WTC11 (cell line): ENCODE data around the gene ST6GALNAC3. TPM values are rescaled to one million over a fixed set of nuclear protein-coding genes. Genes with fewer than 3 reads are reported as not detected.
A peak's percentile ranks its signal among the peaks of the same experiment; 100 is the strongest.

Experiments used
- ATAC-seq: fragments of 200-7000 bp; cut with Tn5 transposase; 2 replicates; pipeline ENCODE4 v1.10.0; 2021; ENCODE audit warnings: mild to moderate bottlenecking, moderate library complexity
- CTCF ChIA-PET: fragments of 300-600 bp; sonication (Branson Sonifier 250); formaldehyde crosslinking; loops from one replicate; lab custom pipeline; 2021; ENCODE audit warnings: antibody characterized with exemption; lab: Charles Lee
- POLR2A ChIA-PET: fragments of 350-600 bp; sonication (Branson Sonifier 250); formaldehyde crosslinking; loops from one replicate; lab custom pipeline; 2021; ENCODE audit warnings: antibody characterized with exemption; lab: Charles Lee
- DNase-seq: peaks from one replicate; pipeline ENCODE4 v3.0.0; 2021; ENCODE audit warnings: low spot score
- H3K27ac Mint-ChIP-seq: 2 replicates; pipeline ENCODE4 v1.8.0; 2021; ENCODE audit warnings: mixed read lengths
- H3K27me3 Mint-ChIP-seq: 2 replicates; pipeline ENCODE4 v1.8.0; 2021; ENCODE audit warnings: low read depth, mild to moderate bottlenecking, moderate library complexity, mixed read lengths
- H3K36me3 Mint-ChIP-seq: 2 replicates; pipeline ENCODE4 v1.8.0; 2021; ENCODE audit warnings: mixed read lengths
- H3K4me1 Mint-ChIP-seq: 2 replicates; pipeline ENCODE4 v1.8.0; 2022; ENCODE audit warnings: mixed read lengths
- H3K4me3 Mint-ChIP-seq: 2 replicates; pipeline ENCODE4 v1.8.0; 2021; ENCODE audit warnings: mild to moderate bottlenecking, moderate library complexity, mixed read lengths
- H3K9me3 Mint-ChIP-seq: 2 replicates; pipeline ENCODE4 v1.8.0; 2021; ENCODE audit warnings: mixed read lengths
- AFF4 ChIP-seq: sonication (generic); formaldehyde crosslinking; IDR thresholded peaks from 2 replicates; pipeline ENCODE4 v1.8.1; 2023; ENCODE audit warnings: mild to moderate bottlenecking, missing genetic modification reagents, borderline replicate concordance
- CBFB ChIP-seq: sonication (generic); formaldehyde crosslinking; IDR thresholded peaks from 2 replicates; pipeline ENCODE4 v1.8.1; 2022; ENCODE audit warnings: mild to moderate bottlenecking, low read depth, missing genetic modification reagents
- CTCF ChIP-seq: fragments of 200-600 bp; IDR thresholded peaks from 2 replicates; pipeline ENCODE4 v1.8.0; 2022; ENCODE audit warnings: antibody characterized with exemption
- E2F5 ChIP-seq: sonication (generic); formaldehyde crosslinking; IDR thresholded peaks from 2 replicates; pipeline ENCODE4 v1.8.1; 2022; ENCODE audit warnings: mild to moderate bottlenecking, moderate library complexity, missing genetic modification reagents
- FOXJ3 ChIP-seq: sonication (generic); formaldehyde crosslinking; IDR thresholded peaks from 2 replicates; pipeline ENCODE4 v1.9.0; 2021; ENCODE audit warnings: missing genetic modification reagents, mild to moderate bottlenecking, borderline replicate concordance
- JAZF1 ChIP-seq: fragments of 250-450 bp; sonication (Bioruptor Pico); IDR thresholded peaks from 2 replicates; pipeline ENCODE4 v1.9.0; 2021; ENCODE audit warnings: moderate library complexity, mild to moderate bottlenecking, inconsistent platforms
- KAT7 ChIP-seq: sonication (generic); formaldehyde crosslinking; IDR thresholded peaks from 2 replicates; pipeline ENCODE4 v1.8.1; 2023; ENCODE audit warnings: missing genetic modification reagents, mild to moderate bottlenecking, borderline replicate concordance
- MXD4 ChIP-seq: fragments of 250-450 bp; sonication (Bioruptor Pico); IDR thresholded peaks from 2 replicates; pipeline ENCODE4 v1.8.0; 2021; ENCODE audit warnings: mild to moderate bottlenecking, moderate library complexity, borderline replicate concordance
- SOX15 ChIP-seq: fragments of 250-450 bp; sonication (Bioruptor Pico); IDR thresholded peaks from 2 replicates; pipeline ENCODE4 v1.9.0; 2021; ENCODE audit warnings: mild to moderate bottlenecking
- STAT6 ChIP-seq: sonication (generic); formaldehyde crosslinking; conservative IDR thresholded peaks from 2 replicates; pipeline ENCODE4 v1.8.1; 2023; ENCODE audit warnings: mild to moderate bottlenecking, low read depth, missing genetic modification reagents, moderate library complexity
- USF1 ChIP-seq: sonication (generic); formaldehyde crosslinking; IDR thresholded peaks from 2 replicates; pipeline ENCODE4 v1.8.0; 2022; ENCODE audit warnings: mild to moderate bottlenecking, missing genetic modification reagents
- ZBTB43 ChIP-seq: sonication (generic); formaldehyde crosslinking; IDR thresholded peaks from 2 replicates; pipeline ENCODE4 v1.8.1; 2023; ENCODE audit warnings: mild to moderate bottlenecking, missing genetic modification reagents
- ZMAT4 ChIP-seq: fragments of 250-450 bp; sonication (Bioruptor Pico); IDR thresholded peaks from 2 replicates; pipeline ENCODE4 v1.9.0; 2021; ENCODE audit warnings: mild to moderate bottlenecking
- ZNF121 ChIP-seq: sonication (generic); formaldehyde crosslinking; IDR thresholded peaks from 2 replicates; pipeline ENCODE4 v1.8.0; 2023; ENCODE audit warnings: missing genetic modification reagents
- ZNF263 ChIP-seq: sonication (generic); formaldehyde crosslinking; IDR thresholded peaks from 2 replicates; pipeline ENCODE4 v1.8.1; 2022; ENCODE audit warnings: low read depth, mild to moderate bottlenecking, moderate library complexity, missing genetic modification reagents
- ZNF423 ChIP-seq: fragments of 250-450 bp; sonication (Bioruptor Pico); IDR thresholded peaks from 2 replicates; pipeline ENCODE4 v2.1.2; 2022; ENCODE audit warnings: mild to moderate bottlenecking, moderate library complexity
- ZNF671 ChIP-seq: fragments of 250-450 bp; sonication (Bioruptor Pico); IDR thresholded peaks from 2 replicates; pipeline ENCODE4 v1.8.0; 2021; ENCODE audit warnings: mild to moderate bottlenecking
- ZSCAN18 ChIP-seq: fragments of 250-450 bp; sonication (Bioruptor Pico); IDR thresholded peaks from 2 replicates; pipeline ENCODE4 v2.1.2; 2022; ENCODE audit warnings: mild to moderate bottlenecking, moderate library complexity
- total RNA-seq: library from RNA; stranded (reverse); gene quantifications from 3 replicates; pipeline ENCODE4 v1.2.3, GENCODE V29; 2021

ST6GALNAC3 gene
- total RNA-seq, 1 experiment from 2014 or later, result 11.9 TPM

GRCh38 chr1:76219366-76219818, 144.8 kb downstream of the ST6GALNAC3 start:
- peak overlapping the region; percentile 40 for H3K27ac Mint-ChIP-seq
- H3K36me3 Mint-ChIP-seq, result no peaks in the 10 kb centered on the region
- POLR2A ChIA-PET, result no interaction called here
- DNase-seq (no peak), ATAC-seq (no peak)
- no peak overlapping the region for H3K4me3 Mint-ChIP-seq
- CTCF ChIA-PET, result interaction anchor here (2.1 kb wide), 1 partner anchor 65 kb away, joined by 5 read pairs; no protein-coding TSS in a partner anchor
- H3K4me1 Mint-ChIP-seq, result peaks cover 11% of the 10 kb centered on the region
- peaks cover 7% of the 10 kb centered on the region; the same call in 1 of the 2 replicates for H3K9me3 Mint-ChIP-seq
- no peaks in the 10 kb centered on the region for H3K27me3 Mint-ChIP-seq
- TF ChIP-seq STAT6, result no peak
- TF ChIP-seq JAZF1 (CRISPR knock-in tag), result no peak
- TF ChIP-seq ZSCAN18 (CRISPR knock-in tag), result no peak
- TF ChIP-seq CTCF, result no peak
- no peak for TF ChIP-seq ZNF121 (CRISPR knock-in tag)
- no peak for TF ChIP-seq KAT7 (CRISPR knock-in tag)
- TF ChIP-seq MXD4, result no peak
- no peak for TF ChIP-seq SOX15 (CRISPR knock-in tag)
- no peak for TF ChIP-seq USF1 (CRISPR knock-in tag)
- TF ChIP-seq CBFB (CRISPR knock-in tag), result no peak
- no peak for TF ChIP-seq ZNF263
- TF ChIP-seq ZNF671, result no peak
- no peak for TF ChIP-seq ZBTB43 (CRISPR knock-in tag)
- no peak for TF ChIP-seq AFF4
- TF ChIP-seq ZMAT4 (CRISPR knock-in tag), result no peak
- TF ChIP-seq ZNF423 (CRISPR knock-in tag), result no peak
- no peak for TF ChIP-seq FOXJ3 (CRISPR knock-in tag)
- TF ChIP-seq E2F5 (CRISPR knock-in tag), result no peak
- TF ChIP-seq, all 79 proteins: peak for 0
